Right lobe of liver (tissue), 6 donors: ENCODE results near the gene KLHL40. TPM values are rescaled to one million over a fixed set of nuclear protein-coding genes. Genes with fewer than 3 reads are reported as not detected.

Source experiments
- ATAC-seq, 4 donors: fragments of 200-7000 bp; cut with Tn5 transposase; one replicate each; pipeline ENCODE4 v1.9.1; 2020; ENCODE audit warnings: mild to moderate bottlenecking in 4 of 4, moderate library complexity in 4 of 4
- DNase-seq, 3 donors: peaks; one replicate each; pipeline ENCODE4 v3.0.0-alpha.2; 2020
- H3K27ac ChIP-seq, 3 donors: fragments of 200-600 bp; one replicate each; pipeline ENCODE4 v1.8.0; 2022
- H3K27me3 ChIP-seq, 2 donors: fragments of 200-600 bp; one replicate each; pipeline ENCODE4 v1.8.0; 2022
- H3K36me3 ChIP-seq, 4 donors: fragments of 200-600 bp; sonication (generic) in 1 of 4; one replicate each; pipeline versions ENCODE4 v1.5.1 to v1.8.0; 2017 to 2022; ENCODE audit warnings: control low read depth in 1 of 4
- H3K4me1 ChIP-seq, 4 donors: fragments of 200-600 bp; sonication (generic) in 1 of 4; one replicate each; pipeline versions ENCODE4 v1.5.1 to v1.8.0; 2017 to 2022; ENCODE audit warnings: control low read depth in 1 of 4
- H3K4me3 ChIP-seq, 3 donors: fragments of 200-600 bp; one replicate each; pipeline ENCODE4 v1.8.0; 2022
- H3K9me3 ChIP-seq, 4 donors: fragments of 200-600 bp; sonication (generic) in 1 of 4; one replicate each; pipeline versions ENCODE4 v1.5.1 to v1.8.0; 2017 to 2022; ENCODE audit warnings: control low read depth in 1 of 4
- POLR2A ChIP-seq: fragments of 450-650 bp; IDR thresholded peaks from one replicate; pipeline ENCODE4 v1.6.1; 2017; ENCODE audit warnings: antibody characterized with exemption, mild to moderate bottlenecking
- WGBS: methylation state at CpG from one replicate; pipeline ENCODE4 v1.1.6; 2018; ENCODE audit warnings: low coverage, low lambda C conversion rate; ENCODE audit not compliant: insufficient coverage; ENCODE audit errors: missing lambda C conversion rate; 5-methylcytosine and 5-hydroxymethylcytosine counted together
- intact Hi-C, 2 donors: fragments of 100-400 bp; cut with DNase I; formaldehyde crosslinking; loops; one replicate each; pipeline versions ENCODE4 v1.11.2 to v1.14.1; 2022
- total RNA-seq, 6 experiments: library from RNA; depleted of rRNA in 2 of 6; stranded (reverse); fragments of >200 nt in 2 of 6; fragmentation: NEBNext Ultra II Directional in 3 of 6; extraction: Animal tissue kit (Norgen Biotek cat#: 25700) in 3 of 6; gene quantifications; one replicate each; pipeline versions ENCODE4 v1.1.0 to v1.2.4, GENCODE V29; 2016 to 2023
- TF ChIP-seq, protein P1 (sequence below), 4 donors: fragments of 200-600 bp in 3 of 4; fragments of 450-650 bp in 1 of 4; IDR thresholded peaks; one replicate each; pipeline versions ENCODE4 v1.5.1 to v1.8.0; 2016 to 2022; ENCODE audit warnings: antibody characterized with exemption in 4 of 4, mild to moderate bottlenecking in 2 of 4
- donor health status: DM: no; HTN: yes; CAD: no.
- donor health status: DM: no; HTN: no; CAD: no.
- donor health status: DM: no; HTN: no; CAD: no.
- donor health status: DM: no; HTN: yes; CAD: no.
- donor health status: DM: no; HTN: yes; CAD: no.

KLHL40 gene
- total RNA-seq, 6 experiments from 2014 or later = 0.19 to 0.68 TPM; not detected in 4

DNA sequence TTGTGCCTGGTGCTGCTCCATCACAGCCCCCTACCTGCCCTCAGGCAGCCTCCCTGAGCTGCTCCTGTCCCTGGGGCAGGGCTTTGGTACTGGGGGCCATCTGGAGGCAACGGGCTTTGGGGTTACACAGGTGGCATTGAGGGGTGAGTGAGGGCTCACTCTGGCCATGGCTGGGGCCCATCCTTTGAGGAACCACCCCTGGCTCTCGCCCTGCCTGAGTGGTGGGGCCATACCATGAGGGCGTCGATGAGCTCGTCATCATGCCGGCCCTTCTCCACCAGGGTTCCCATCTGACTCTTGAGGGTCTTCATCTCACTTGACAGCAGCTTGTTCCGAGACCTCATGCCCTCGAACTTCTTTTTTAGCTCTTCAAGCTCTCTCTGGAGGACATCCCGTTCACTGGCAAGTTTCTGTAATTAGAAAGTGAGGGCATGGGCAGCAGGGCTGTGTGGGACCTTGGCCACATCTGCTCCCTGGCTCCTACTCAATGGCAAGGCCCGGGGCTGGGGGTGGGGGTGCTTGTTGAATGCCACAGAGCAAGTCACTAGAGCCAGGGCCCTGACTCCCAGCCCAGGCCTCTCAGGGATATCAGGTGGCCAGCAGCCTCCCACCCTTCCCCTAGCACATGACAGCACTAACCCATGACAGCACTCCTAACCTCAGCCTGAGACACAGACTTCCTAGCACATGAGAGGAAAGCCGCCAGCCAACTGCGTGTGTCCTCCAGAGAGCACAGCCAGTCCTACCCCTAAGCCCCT lies 54.2 kb downstream of the KLHL40 start:
- DNase-seq (no peak), ATAC-seq (no peak)
- Histone ChIP-seq H3K27me3 (no peaks in the 10 kb centered on the region), H3K9me3 (no peaks in the 10 kb centered on the region), H3K27ac (no peak overlapping the region), H3K4me3 (no peak overlapping the region), H3K4me1 (peaks cover 0 to 3% (median under 1%) of the 10 kb centered on the region in 4 donors), H3K36me3 (no peaks in the 10 kb centered on the region)
- 100% methylated on average over 4 of the region's 12 CpGs for WGBS
- intact Hi-C loops = loop anchor here in 1 of 2 donors (10.0 kb wide), 1 partner anchor 55 kb away; the partner anchor contains the start of gene KLHL40
- TF ChIP-seq POLR2A = no peak
- TF ChIP-seq, protein P1, sequence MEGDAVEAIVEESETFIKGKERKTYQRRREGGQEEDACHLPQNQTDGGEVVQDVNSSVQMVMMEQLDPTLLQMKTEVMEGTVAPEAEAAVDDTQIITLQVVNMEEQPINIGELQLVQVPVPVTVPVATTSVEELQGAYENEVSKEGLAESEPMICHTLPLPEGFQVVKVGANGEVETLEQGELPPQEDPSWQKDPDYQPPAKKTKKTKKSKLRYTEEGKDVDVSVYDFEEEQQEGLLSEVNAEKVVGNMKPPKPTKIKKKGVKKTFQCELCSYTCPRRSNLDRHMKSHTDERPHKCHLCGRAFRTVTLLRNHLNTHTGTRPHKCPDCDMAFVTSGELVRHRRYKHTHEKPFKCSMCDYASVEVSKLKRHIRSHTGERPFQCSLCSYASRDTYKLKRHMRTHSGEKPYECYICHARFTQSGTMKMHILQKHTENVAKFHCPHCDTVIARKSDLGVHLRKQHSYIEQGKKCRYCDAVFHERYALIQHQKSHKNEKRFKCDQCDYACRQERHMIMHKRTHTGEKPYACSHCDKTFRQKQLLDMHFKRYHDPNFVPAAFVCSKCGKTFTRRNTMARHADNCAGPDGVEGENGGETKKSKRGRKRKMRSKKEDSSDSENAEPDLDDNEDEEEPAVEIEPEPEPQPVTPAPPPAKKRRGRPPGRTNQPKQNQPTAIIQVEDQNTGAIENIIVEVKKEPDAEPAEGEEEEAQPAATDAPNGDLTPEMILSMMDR (IDR thresholded peaks at IDR 0.05) = no peak

- Histone ChIP-seq H3K4me1 (peaks cover 0 to 16% (median 7%) of the 10 kb centered on the region in 4 donors), H3K4me3 (no peak overlapping the region), H3K36me3 (no peaks in the 10 kb centered on the region), H3K27me3 (no peaks in the 10 kb centered on the region), H3K27ac (no peak overlapping the region), H3K9me3 (no peaks in the 10 kb centered on the region)
- WGBS = no CpG with 5 or more reads among the region's 3 CpGs
- intact Hi-C loops = no loop called here
- DNase-seq (no peak), ATAC-seq (no peak)
- TF ChIP-seq, protein P1 (IDR thresholded peaks at IDR 0.05) = no peak
- no peak for TF ChIP-seq POLR2A
Observed at GRCh38 chr3:42741796-42742195, 56.5 kb downstream of the KLHL40 start.

Other genes starting within 250 kb of the KLHL40 start
- gene VIPR1, start 182.9 kb upstream of the KLHL40 start, total RNA-seq = 10 to 100 TPM in 5 of 6 experiments, 1 to 10 TPM in 1; 1.9 to 34.5 (median 18.2) TPM
- 10 to 100 TPM; 11.3 to 23.6 (median 13.8) TPM for gene SEC22C, start 103.6 kb upstream of the KLHL40 start, total RNA-seq
- gene SS18L2, start 94.7 kb upstream of the KLHL40 start, total RNA-seq = 10 to 100 TPM; 12.0 to 22.8 (median 16.5) TPM
- 10 to 100 TPM; 21.9 to 35.2 (median 28.4) TPM for gene NKTR, start 84.9 kb upstream of the KLHL40 start, total RNA-seq
- gene ZBTB47, start 31.8 kb upstream of the KLHL40 start, total RNA-seq = 1 to 10 TPM; 2.2 to 8.9 (median 4.9) TPM
- 1 to 10 TPM in 1 of 6 experiments, under 1 TPM in 2, not detected in 3; 0.29 to 1.0 (median 0.60) TPM for gene HHATL, start 17.3 kb downstream of the KLHL40 start, total RNA-seq
- 1 to 10 TPM; 1.2 to 2.5 (median 1.6) TPM for gene CCDC13, start 87.7 kb downstream of the KLHL40 start, total RNA-seq
- gene HIGD1A, start 119.0 kb downstream of the KLHL40 start, total RNA-seq = 100 to 1,000 TPM; 104 to 348 (median 175) TPM
- 10 to 100 TPM; 17.0 to 36.1 (median 23.0) TPM for gene ACKR2, start 123.9 kb downstream of the KLHL40 start, total RNA-seq
- 100 to 1,000 TPM; 237 to 478 (median 308) TPM for gene CYP8B1, start 190.3 kb downstream of the KLHL40 start, total RNA-seq
- gene ZNF662, start 220.6 kb downstream of the KLHL40 start, total RNA-seq = 10 to 100 TPM in 1 of 6 experiments, 1 to 10 TPM in 5; 1.4 to 10.9 (median 3.3) TPM